Posterior vena cava (tissue), 2 donors: Measurements from ENCODE around the gene TMEM245. TPM values are rescaled to one million over a fixed set of nuclear protein-coding genes. Genes with fewer than 3 reads are reported as not detected.

Experiments used
- DNase-seq: peaks from one replicate; pipeline ENCODE4 v3.0.0-alpha.2; 2020; ENCODE audit warnings: low spot score
- intact Hi-C, 2 donors: fragments of 100-400 bp; cut with DNase I; formaldehyde crosslinking; loops; one replicate each; pipeline versions ENCODE4 v1.14.1 to v1.14.2; 2022 to 2023
- total RNA-seq, 2 donors: library from RNA; stranded (reverse); fragmentation: NEBNext Ultra II Directional; extraction: Animal tissue kit (Norgen Biotek cat#: 25700); gene quantifications; one replicate each; pipeline ENCODE4 v1.2.1, GENCODE V29; 2021
- donor health status: DM: yes; HTN: yes; CAD: no.
- donor health status: DM: yes; HTN: yes; CAD: no.

The TMEM245 gene
- total RNA-seq, 2 donors from 2014 or later, result 44.9 to 52.3 TPM

DNA sequence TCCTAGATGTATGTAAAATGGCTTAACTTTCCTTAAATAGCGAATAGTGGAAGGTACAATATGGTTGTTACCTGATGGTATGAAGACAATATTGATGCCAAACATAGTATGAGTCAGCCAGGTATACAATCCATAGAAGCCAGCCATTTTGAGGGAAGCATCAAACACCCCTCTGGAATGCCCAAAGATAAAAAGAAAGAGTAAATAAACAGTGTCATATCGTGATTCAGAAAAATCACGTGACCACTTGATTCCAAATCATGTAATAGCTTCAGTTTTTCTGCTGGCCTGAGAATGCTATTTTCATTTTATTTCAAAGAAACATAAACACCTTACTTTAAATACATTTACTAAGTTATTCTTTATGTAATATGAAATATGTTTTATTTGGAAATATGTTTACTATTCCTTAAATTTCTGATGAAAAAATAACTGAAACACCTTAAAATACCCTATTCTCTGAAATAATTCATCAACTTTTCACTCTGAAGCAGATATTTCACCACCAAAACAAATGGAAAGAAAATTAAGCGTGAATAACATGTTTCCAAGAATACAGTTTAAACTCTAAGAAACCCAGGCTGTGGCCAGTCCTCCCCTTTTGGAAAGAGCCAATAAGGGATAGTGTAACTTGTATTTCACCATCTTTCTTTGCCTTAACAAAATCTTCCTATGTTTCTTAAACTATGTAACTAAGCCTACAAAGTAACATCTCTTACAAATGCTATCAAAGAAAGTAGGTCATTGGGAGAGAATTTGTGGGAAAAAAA lies 81.6 kb downstream of the TMEM245 start:
- intact Hi-C loops, result no loop called here

GRCh38 chr9:109036744-109037680 lies 82.7 kb downstream of the TMEM245 start:
- intact Hi-C loops, result no loop called here
- no peak for DNase-seq

More for the DNA sequence above, 81.6 kb downstream of the TMEM245 start:
- no peak for DNase-seq

- no peak for DNase-seq
- intact Hi-C loops, result no loop called here
Observed at GRCh38 chr9:109035684-109036423, 83.9 kb downstream of the TMEM245 start.

GRCh38 chr9:109033941-109034700 lies 85.6 kb downstream of the TMEM245 start:
- intact Hi-C loops, result no loop called here
- no peak for DNase-seq

- DNase-seq, result no peak
- intact Hi-C loops, result no loop called here
Observed at GRCh38 chr9:109031241-109031640, 88.5 kb downstream of the TMEM245 start.

DNA sequence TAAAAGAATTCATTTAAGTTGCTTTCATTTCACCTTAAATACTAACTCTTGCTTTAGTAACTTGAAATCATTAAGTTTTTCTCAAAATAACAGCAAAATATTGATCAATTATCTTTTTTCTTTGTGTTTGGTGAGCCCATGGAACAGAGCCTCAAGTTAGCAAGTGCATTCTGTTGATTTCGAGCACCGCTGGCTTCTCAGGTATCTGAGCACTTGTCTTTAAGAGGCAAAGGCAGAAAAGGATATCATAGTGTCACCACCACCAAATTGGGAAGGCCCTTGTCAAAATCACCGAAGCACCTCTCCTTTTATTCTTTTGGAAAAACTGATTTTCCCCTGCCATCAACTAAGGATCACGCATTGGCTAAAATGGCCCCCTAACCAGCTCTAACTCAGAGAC lies 89.3 kb downstream of the TMEM245 start:
- DNase-seq, result no peak
- intact Hi-C loops, result no loop called here

GRCh38 chr9:109028457-109028856 lies 91.3 kb downstream of the TMEM245 start:
- DNase-seq, result no peak
- intact Hi-C loops, result loop anchor here in 1 of 2 donors (2.0 kb wide), 1 partner anchor 90 kb away; the partner anchor contains the start of gene TMEM245

DNA sequence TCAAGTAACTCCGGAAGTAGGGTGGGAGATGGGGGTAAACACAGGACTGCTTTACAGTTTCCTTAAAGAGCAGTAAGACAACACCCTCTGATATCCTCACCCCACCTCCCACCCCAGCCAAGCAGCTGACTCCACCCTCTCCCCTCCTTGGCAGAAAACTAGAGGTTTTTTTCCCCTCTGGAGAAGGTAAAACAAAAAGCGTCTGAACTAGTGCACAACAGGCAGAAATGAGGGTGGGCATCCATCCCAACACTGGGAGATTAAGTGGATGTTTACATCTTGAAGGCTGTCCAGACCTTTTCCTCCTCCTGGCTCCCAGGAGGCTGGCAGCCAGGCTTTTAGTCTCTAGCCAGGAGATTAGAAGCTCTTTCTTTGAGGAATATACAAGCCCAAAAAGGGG lies 92.6 kb downstream of the TMEM245 start:
- intact Hi-C loops, result no loop called here
- DNase-seq, result no peak

DNA sequence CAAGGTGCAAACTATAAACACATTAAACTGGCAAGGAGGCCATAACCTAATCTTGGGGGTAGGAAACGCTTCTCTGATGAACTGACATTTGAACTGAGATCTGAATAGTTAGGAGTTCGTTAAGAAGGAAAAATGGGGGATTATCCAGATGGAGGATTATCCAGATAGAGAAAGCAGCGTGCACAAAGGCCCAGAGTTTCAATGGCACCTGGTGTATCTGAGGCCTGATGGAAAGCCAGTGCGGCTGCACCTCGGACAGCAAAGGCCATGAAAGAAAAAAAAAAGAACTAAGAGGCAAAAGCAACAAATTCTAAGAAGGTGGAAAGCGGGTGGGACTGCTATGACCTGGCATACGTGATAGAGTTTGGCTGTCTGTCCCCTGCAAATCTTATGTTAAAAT lies 93.4 kb downstream of the TMEM245 start:
- DNase-seq, result no peak
- intact Hi-C loops, result no loop called here

GRCh38 chr9:109022873-109023272 lies 96.9 kb downstream of the TMEM245 start:
- DNase-seq, result no peak
- intact Hi-C loops, result no loop called here

- intact Hi-C loops, result no loop called here
- DNase-seq, result no peak
Observed at GRCh38 chr9:109020581-109021511, 98.9 kb downstream of the TMEM245 start.

GRCh38 chr9:109020113-109020512 lies 99.6 kb downstream of the TMEM245 start:
- DNase-seq, result no peak
- intact Hi-C loops, result no loop called here

- no peak for DNase-seq
- intact Hi-C loops, result no loop called here
Observed at GRCh38 chr9:109019420-109019819, 100.3 kb downstream of the TMEM245 start.

GRCh38 chr9:109017493-109017892 lies 102.3 kb downstream of the TMEM245 start:
- intact Hi-C loops, result no loop called here
- no peak for DNase-seq

- DNase-seq, result no peak
- intact Hi-C loops, result no loop called here
Observed at GRCh38 chr9:109017061-109017460, 102.7 kb downstream of the TMEM245 start.

DNA sequence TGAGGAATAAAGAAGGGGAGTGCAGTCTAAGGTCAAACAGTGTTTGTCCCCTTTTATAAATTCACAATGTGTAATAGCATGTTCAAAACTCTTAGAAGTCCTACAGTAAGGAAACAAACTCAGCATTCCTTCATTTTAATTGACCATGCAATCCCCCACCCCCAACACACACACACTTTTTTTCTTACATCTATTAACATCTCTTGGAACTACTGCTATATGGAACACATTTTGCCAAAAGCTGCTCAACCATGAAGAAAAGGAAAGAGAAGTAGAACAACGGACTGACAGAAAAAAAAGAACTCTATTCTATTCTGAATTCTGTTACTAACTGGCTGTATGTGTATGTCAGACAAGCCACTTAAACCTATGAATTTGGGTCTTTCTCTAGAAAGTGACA lies 103.6 kb downstream of the TMEM245 start:
- DNase-seq, result no peak
- intact Hi-C loops, result no loop called here

GRCh38 chr9:109014608-109015280 lies 105.0 kb downstream of the TMEM245 start:
- intact Hi-C loops, result no loop called here
- DNase-seq, result no peak
